SK-N-SH treated with all-trans-retinoic acid at 6 μM for 48 hours (cell line): Measurements from ENCODE around the gene GLIPR2.

Experiments
- ARNTL ChIP-seq: fragments of 450-650 bp; formaldehyde crosslinking; IDR thresholded peaks from 2 replicates; pipeline ENCODE4 v1.5.0; 2020; ENCODE audit warnings: low read depth, mild to moderate bottlenecking, moderate library complexity, borderline replicate concordance
- GLIS3 ChIP-seq: fragments of 250-450 bp; sonication (Bioruptor Pico); IDR thresholded peaks from 2 replicates; pipeline ENCODE4 v1.5.0; 2020; ENCODE audit warnings: mild to moderate bottlenecking, moderate library complexity
- ISL1 ChIP-seq: fragments of 250-450 bp; sonication (Bioruptor Pico); IDR thresholded peaks from 2 replicates; pipeline ENCODE4 v2.1.2; 2022; ENCODE audit warnings: mild to moderate bottlenecking, moderate library complexity
- OSR1 ChIP-seq: fragments of 250-450 bp; sonication (Bioruptor Pico); IDR thresholded peaks from 2 replicates; pipeline ENCODE4 v1.8.0; 2022; ENCODE audit warnings: moderate library complexity, mild to moderate bottlenecking, inconsistent platforms
- PATZ1 ChIP-seq: fragments of 250-450 bp; sonication (Bioruptor Pico); IDR thresholded peaks from 2 replicates; pipeline ENCODE4 v1.8.0; 2020; ENCODE audit warnings: mild to moderate bottlenecking, moderate library complexity, borderline replicate concordance
- ZC3H10 ChIP-seq: fragments of 250-450 bp; sonication (Bioruptor Pico); IDR thresholded peaks from 2 replicates; pipeline ENCODE4 v1.5.1; 2021; ENCODE audit warnings: mild to moderate bottlenecking, moderate library complexity
- ZFP3 ChIP-seq: fragments of 250-450 bp; sonication (Bioruptor Pico); IDR thresholded peaks from 2 replicates; pipeline ENCODE4 v1.5.0; 2020; ENCODE audit warnings: mild to moderate bottlenecking, moderate library complexity
- ZFP30 ChIP-seq: fragments of 450-650 bp; formaldehyde crosslinking; IDR thresholded peaks from 2 replicates; pipeline ENCODE4 v1.5.0; 2022; ENCODE audit warnings: mild to moderate bottlenecking, moderate library complexity
- ZNF565 ChIP-seq: fragments of 450-650 bp; formaldehyde crosslinking; conservative IDR thresholded peaks from 2 replicates; pipeline ENCODE4 v1.5.0; 2020; ENCODE audit warnings: low read depth, mild to moderate bottlenecking, moderate library complexity
- ZNF70 ChIP-seq: fragments of 450-650 bp; formaldehyde crosslinking; IDR thresholded peaks from 2 replicates; pipeline ENCODE4 v1.5.0; 2020; ENCODE audit warnings: mild to moderate bottlenecking, moderate library complexity
- TF ChIP-seq, protein P1 (sequence below): fragments of 250-450 bp; sonication (Bioruptor Pico); IDR thresholded peaks from 2 replicates; pipeline ENCODE4 v1.5.1; 2020; ENCODE audit warnings: low read depth, mild to moderate bottlenecking, moderate library complexity
- TF ChIP-seq, protein P2 (sequence below): fragments of 250-450 bp; sonication (Bioruptor Pico); IDR thresholded peaks from 2 replicates; pipeline ENCODE4 v1.5.0; 2020; ENCODE audit warnings: mild to moderate bottlenecking, moderate library complexity

- TF ChIP-seq ISL1 (CRISPR knock-in tag) (no peak), GLIS3 (CRISPR knock-in tag) (no peak), ARNTL (CRISPR knock-in tag) (no peak), OSR1 (CRISPR knock-in tag) (no peak), ZC3H10 (CRISPR knock-in tag) (no peak), PATZ1 (CRISPR knock-in tag) (no peak), ZNF565 (CRISPR knock-in tag) (no peak), ZNF70 (CRISPR knock-in tag) (no peak), ZFP3 (no peak), ZFP30 (CRISPR knock-in tag) (no peak)
- TF ChIP-seq, protein P1, sequence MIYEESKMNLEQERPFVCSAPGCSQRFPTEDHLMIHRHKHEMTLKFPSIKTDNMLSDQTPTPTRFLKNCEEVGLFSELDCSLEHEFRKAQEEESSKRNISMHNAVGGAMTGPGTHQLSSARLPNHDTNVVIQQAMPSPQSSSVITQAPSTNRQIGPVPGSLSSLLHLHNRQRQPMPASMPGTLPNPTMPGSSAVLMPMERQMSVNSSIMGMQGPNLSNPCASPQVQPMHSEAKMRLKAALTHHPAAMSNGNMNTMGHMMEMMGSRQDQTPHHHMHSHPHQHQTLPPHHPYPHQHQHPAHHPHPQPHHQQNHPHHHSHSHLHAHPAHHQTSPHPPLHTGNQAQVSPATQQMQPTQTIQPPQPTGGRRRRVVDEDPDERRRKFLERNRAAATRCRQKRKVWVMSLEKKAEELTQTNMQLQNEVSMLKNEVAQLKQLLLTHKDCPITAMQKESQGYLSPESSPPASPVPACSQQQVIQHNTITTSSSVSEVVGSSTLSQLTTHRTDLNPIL (CRISPR knock-in tag), result no peak
- TF ChIP-seq, protein P2, sequence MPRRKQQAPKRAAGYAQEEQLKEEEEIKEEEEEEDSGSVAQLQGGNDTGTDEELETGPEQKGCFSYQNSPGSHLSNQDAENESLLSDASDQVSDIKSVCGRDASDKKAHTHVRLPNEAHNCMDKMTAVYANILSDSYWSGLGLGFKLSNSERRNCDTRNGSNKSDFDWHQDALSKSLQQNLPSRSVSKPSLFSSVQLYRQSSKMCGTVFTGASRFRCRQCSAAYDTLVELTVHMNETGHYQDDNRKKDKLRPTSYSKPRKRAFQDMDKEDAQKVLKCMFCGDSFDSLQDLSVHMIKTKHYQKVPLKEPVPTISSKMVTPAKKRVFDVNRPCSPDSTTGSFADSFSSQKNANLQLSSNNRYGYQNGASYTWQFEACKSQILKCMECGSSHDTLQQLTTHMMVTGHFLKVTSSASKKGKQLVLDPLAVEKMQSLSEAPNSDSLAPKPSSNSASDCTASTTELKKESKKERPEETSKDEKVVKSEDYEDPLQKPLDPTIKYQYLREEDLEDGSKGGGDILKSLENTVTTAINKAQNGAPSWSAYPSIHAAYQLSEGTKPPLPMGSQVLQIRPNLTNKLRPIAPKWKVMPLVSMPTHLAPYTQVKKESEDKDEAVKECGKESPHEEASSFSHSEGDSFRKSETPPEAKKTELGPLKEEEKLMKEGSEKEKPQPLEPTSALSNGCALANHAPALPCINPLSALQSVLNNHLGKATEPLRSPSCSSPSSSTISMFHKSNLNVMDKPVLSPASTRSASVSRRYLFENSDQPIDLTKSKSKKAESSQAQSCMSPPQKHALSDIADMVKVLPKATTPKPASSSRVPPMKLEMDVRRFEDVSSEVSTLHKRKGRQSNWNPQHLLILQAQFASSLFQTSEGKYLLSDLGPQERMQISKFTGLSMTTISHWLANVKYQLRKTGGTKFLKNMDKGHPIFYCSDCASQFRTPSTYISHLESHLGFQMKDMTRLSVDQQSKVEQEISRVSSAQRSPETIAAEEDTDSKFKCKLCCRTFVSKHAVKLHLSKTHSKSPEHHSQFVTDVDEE (CRISPR knock-in tag), result no peak
Observed at GRCh38 chr9:36118201-36118600, 18.3 kb upstream of the GLIPR2 start.
